Mesothelial cell of epicardium (in vitro differentiated cells): ENCODE measurements around the gene PPM1F. TPM values are rescaled to one million over a fixed set of nuclear protein-coding genes. Genes with fewer than 3 reads are reported as not detected.

Source experiments
- DNase-seq, 2 experiments: peaks; one replicate each; pipeline ENCODE4 v3.0.0; 2021; ENCODE audit warnings: low spot score in 2 of 2; ENCODE audit not compliant: unreplicated experiment in 2 of 2
- H3K27ac Mint-ChIP-seq: 2 replicates; pipeline ENCODE4 v1.8.0; 2021; ENCODE audit warnings: mixed read lengths
- H3K27me3 Mint-ChIP-seq: 2 replicates; pipeline ENCODE4 v1.8.0; 2021; ENCODE audit warnings: low read depth, mixed read lengths
- H3K36me3 Mint-ChIP-seq: 2 replicates; pipeline ENCODE4 v1.8.0; 2021; ENCODE audit warnings: mixed read lengths
- H3K4me1 Mint-ChIP-seq: 2 replicates; pipeline ENCODE4 v1.8.0; 2021; ENCODE audit warnings: mixed read lengths
- H3K4me3 Mint-ChIP-seq: 2 replicates; pipeline ENCODE4 v1.8.0; 2021; ENCODE audit warnings: mild to moderate bottlenecking, moderate library complexity, mixed read lengths
- H3K9me3 Mint-ChIP-seq: 2 replicates; pipeline ENCODE4 v1.8.0; 2021; ENCODE audit warnings: mixed read lengths
- total RNA-seq: library from RNA; stranded (reverse); gene quantifications from 3 replicates; pipeline ENCODE4 v1.2.1, GENCODE V29; 2021
- TF ChIP-seq, protein P1 (sequence below): fragments of 200-600 bp; sonication (generic); IDR thresholded peaks from one replicate; pipeline ENCODE4 v1.5.0; 2021; ENCODE audit warnings: antibody characterized with exemption; ENCODE audit not compliant: unreplicated experiment

The PPM1F gene
- total RNA-seq, 1 donor from 2014 or later, result 34.6 TPM

DNA sequence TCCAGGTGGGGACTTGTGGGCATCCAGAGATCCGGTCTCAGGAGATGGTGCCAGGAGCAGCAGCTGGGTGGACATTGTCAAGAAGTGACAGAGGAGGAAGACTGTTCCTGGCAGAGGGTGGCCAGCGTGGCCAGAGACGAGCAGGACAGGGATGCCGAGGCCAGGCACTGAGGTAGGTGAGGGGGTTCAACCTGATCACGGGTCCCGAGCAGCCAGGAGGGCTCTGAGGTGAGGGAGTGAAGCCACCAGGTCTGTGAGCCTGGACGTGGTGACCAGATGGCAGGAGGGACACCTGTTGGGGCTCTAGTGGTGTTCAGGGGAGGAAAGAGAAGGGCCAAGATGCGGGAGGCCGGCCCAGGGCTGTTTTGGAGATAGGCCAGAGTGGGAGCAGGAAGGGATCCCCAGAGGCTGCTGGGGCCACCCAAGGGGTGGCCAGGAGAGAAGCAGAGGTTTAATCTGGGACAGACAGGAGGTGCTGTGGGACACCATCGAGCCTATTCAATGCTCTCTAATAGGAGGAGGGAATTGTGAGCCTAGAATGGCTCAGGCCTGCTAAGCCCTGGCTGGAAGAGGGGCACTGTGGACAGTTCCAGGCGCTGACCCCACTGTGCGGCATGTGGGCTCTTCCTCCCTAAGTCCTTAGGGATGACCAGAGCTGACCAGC, 6.3 kb downstream of the PPM1F start:
- Mint-ChIP-seq H3K27ac (peak overlapping the region; percentile 87), H3K4me1 (peaks cover 22% of the 10 kb centered on the region), H3K27me3 (no peaks in the 10 kb centered on the region), H3K4me3 (no peak overlapping the region), H3K9me3 (no peaks in the 10 kb centered on the region), H3K36me3 (peaks cover 13% of the 10 kb centered on the region)
- TF ChIP-seq, protein P1, sequence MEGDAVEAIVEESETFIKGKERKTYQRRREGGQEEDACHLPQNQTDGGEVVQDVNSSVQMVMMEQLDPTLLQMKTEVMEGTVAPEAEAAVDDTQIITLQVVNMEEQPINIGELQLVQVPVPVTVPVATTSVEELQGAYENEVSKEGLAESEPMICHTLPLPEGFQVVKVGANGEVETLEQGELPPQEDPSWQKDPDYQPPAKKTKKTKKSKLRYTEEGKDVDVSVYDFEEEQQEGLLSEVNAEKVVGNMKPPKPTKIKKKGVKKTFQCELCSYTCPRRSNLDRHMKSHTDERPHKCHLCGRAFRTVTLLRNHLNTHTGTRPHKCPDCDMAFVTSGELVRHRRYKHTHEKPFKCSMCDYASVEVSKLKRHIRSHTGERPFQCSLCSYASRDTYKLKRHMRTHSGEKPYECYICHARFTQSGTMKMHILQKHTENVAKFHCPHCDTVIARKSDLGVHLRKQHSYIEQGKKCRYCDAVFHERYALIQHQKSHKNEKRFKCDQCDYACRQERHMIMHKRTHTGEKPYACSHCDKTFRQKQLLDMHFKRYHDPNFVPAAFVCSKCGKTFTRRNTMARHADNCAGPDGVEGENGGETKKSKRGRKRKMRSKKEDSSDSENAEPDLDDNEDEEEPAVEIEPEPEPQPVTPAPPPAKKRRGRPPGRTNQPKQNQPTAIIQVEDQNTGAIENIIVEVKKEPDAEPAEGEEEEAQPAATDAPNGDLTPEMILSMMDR, result no peak
- no peak for DNase-seq

DNA sequence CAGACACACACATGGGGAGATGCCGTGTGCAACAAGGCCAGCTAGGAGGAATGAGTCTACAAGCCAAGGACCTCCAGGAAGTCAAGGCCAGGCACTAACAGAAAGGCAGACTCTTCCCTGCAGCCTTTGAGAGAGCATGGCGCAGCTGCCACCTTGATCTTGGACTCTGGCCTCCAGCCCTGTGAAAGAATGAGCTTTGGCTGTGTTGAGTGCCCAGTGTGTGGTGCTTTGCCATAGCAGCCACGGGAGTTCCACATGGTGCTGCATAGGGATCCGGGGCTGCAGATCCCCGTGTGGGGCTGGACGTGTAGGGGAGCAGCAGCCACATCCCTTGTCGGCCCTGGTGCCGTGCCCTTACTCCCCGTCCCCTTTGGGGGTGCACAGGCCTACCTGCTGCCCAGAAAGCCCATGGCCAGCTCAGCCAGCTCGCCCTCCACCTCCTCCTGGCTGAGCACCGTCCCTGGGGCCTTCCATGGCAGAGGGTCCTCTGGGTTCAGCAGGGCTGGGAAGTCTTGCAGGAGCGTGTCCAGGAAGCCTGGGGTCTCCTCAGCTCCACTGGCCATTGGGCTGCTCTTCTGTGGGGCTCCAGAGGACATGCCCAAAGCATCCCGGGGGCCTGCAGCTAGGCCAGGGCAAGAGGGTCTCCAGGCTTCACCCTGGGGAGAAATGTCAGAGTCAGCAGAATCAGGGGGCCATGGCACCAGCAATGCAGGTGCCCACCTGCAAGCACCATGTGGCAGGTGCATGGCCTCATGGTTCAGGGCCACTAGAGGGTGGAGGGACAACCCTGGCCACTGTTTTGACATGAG, 7.0 kb downstream of the PPM1F start:
- peaks cover 13% of the 10 kb centered on the region for H3K36me3 Mint-ChIP-seq
- no peak overlapping the region for H3K4me3 Mint-ChIP-seq
- no peaks in the 10 kb centered on the region for H3K27me3 Mint-ChIP-seq
- no peaks in the 10 kb centered on the region for H3K9me3 Mint-ChIP-seq
- TF ChIP-seq, protein P1, result no peak
- H3K27ac Mint-ChIP-seq, result no peak overlapping the region
- H3K4me1 Mint-ChIP-seq, result peaks cover 19% of the 10 kb centered on the region
- DNase-seq, result no peak

DNA sequence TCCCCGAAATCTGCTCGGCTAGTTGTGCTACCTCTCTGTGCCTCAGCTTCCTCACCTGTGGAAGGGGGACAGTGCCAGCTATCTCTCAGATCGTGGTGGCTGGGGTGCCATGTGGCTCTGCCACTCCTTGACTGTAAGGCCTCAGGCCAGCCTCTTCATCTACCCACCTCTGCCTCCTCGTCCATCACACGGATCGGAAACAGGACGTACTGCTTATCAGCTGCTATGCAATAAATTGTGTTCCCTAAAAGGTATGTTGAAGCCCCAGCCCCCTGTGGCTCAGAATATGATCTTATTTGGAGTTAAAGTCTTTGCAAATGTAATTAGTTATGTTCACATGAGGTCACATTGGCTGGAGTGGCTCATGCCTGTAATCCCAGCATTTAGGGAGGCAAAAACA, 7.8 kb downstream of the PPM1F start:
- H3K27ac Mint-ChIP-seq, result no peak overlapping the region
- TF ChIP-seq, protein P1, result no peak
- no peak for DNase-seq
- peaks cover 15% of the 10 kb centered on the region for H3K36me3 Mint-ChIP-seq
- no peaks in the 10 kb centered on the region for H3K9me3 Mint-ChIP-seq
- H3K4me1 Mint-ChIP-seq, result peaks cover 19% of the 10 kb centered on the region
- no peaks in the 10 kb centered on the region for H3K27me3 Mint-ChIP-seq
- no peak overlapping the region for H3K4me3 Mint-ChIP-seq

DNA sequence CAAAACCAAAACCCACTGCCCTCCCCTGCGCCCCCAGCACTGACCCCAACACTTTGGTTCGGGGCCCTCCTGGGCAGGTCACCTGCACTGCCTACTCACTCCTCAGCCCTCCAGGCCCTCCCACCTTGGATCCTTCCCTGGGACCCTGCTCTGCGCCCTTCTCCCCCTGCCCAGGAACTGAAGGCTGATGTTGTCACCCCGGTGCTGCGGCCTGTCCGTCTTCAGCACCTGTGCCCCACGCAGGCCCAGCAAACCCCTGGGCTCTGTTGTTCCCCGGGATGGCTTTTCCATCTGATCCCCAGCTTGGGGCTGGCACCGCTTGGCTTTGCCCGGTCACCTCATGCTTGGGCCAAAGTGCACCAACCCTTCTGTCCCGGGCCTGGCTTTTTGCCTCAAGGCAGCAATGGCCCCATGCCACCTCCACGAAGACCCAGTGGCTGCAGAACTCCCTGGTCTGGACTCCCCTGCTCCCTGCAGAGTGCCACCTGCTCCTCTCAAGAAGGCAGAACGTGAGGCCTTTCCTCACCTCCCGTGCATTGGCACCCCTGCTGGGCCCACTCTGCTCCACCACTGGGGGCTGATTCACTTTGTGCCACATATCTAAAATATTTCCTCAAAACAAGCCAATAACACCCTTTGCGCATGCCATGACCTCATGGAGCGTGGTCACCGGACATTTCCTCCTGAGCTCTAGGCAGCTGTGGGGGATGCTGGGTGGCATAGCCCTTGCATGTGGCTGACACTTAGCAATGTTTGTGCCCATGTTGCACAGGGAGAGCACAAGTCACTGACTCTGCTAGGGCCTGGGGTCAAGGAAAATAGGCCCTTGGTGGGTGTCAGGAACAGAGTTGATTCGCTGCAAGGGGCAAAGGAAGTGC, 8.8 kb downstream of the PPM1F start:
- no peak for DNase-seq
- TF ChIP-seq, protein P1, result no peak
- Mint-ChIP-seq H3K27ac (no peak overlapping the region), H3K9me3 (no peaks in the 10 kb centered on the region), H3K36me3 (peaks cover 15% of the 10 kb centered on the region), H3K4me3 (no peak overlapping the region), H3K27me3 (no peaks in the 10 kb centered on the region), H3K4me1 (peaks cover 21% of the 10 kb centered on the region)

DNA sequence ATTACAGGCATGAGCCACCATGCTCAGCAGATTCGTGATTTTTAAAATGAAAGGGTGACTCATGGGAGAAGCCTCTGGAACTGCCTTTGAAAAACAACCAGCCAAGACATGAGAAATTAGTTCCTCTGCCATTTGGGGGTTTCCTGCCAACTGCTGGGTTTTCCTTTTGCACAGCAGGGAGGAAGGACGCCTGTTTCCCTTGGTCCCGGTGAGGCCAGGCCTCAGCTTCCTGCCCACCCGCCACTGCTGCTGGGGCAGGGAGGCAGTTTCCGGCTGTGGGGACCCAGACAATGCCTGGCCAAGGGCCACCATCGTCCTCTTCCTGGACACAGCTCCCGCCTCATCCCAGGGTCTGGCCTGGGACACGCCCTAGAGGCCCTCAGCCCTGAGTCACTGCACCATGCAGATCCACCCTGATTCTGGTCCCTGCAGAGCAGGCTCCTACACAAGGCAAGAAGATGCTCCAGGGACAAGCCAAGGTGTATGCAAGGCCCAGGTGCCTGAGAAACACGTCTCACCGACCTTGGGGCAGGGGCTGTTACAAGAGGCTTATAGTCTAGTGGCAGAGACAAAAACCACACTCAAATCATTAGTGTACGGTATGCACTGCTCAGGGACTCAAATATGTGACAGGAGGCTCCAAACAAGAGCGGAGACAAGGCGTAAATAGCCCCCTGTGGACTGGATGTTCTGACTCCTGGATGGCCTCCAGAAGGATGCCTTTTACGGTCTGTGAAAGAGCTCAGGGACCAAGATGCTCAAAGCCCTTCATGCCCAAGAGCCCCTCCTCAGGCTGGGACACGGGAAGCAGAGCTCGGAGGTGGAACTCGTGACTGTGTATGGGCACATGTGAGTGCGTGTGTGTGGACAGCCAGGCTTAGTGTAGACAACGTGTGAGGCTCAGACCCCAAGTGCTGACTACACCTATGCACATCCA, 10.0 kb downstream of the PPM1F start:
- Mint-ChIP-seq H3K4me3 (no peak overlapping the region), H3K27ac (peak overlapping the region; percentile 32), H3K4me1 (peaks cover 21% of the 10 kb centered on the region), H3K9me3 (no peaks in the 10 kb centered on the region), H3K27me3 (no peaks in the 10 kb centered on the region), H3K36me3 (peaks cover 15% of the 10 kb centered on the region)
- TF ChIP-seq, protein P1, result no peak
- no peak for DNase-seq
